ENCODE measurements around the gene RIMS1.

- no peak for TF ChIP-seq CTCF (IDR thresholded peaks at IDR 0.05)
- no peak for TF ChIP-seq POLR2A (IDR thresholded peaks at IDR 0.05)
Measured at GRCh38 chr6:72271531-72271930, 385.2 kb downstream of the RIMS1 start.
